ENCODE results near the gene USP32. TPM values are rescaled to one million over a fixed set of nuclear protein-coding genes. Genes with fewer than 3 reads are reported as not detected.
"Not testable (repeated sequence)": the region's sequence is repeated elsewhere in the genome, so short reads cannot be mapped to it uniquely, and the experiment has no call there.

Gene USP32
- total RNA-seq, 4 donors from 2014 or later = 29.1 to 74.1 (median 42.5) TPM

GRCh38 chr17:60194141-60194540 lies 197.8 kb downstream of the USP32 start:
- H3K4me3 ChIP-seq; H3K27me3 ChIP-seq; intact Hi-C loops (cut with DNase I); H3K4me1 ChIP-seq; H3K9me3 ChIP-seq; H3K27ac ChIP-seq; DNase-seq: not testable (repeated sequence)
- peaks cover 8 to 100% (median 13%) of the 10 kb centered on the region in 3 donors for H3K36me3 ChIP-seq
- WGBS, 2 donors = 92 to 97% methylated on average over 4 of the region's 4 CpGs

DNA sequence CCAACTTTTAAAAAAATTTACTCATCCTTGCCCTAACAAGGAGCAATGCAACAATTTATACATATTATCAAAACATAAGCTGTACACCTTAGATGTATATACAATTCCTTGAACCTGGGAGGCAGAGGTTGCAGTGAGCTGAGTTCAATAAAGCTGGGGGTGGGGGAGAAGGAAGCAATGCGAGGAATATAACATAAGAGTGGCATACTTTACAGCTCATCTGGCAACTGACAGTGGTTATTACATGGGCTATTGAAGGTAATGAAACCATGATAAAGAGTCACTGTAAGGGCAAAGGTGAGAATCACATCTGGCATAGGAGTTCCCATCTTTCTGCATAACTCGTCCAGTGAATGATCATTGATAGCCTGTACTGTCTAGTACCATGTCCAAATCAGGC lies 198.5 kb downstream of the USP32 start:
- no peak for TF ChIP-seq POLR2A (IDR thresholded peaks at IDR 0.05)
- TF ChIP-seq, protein P1, sequence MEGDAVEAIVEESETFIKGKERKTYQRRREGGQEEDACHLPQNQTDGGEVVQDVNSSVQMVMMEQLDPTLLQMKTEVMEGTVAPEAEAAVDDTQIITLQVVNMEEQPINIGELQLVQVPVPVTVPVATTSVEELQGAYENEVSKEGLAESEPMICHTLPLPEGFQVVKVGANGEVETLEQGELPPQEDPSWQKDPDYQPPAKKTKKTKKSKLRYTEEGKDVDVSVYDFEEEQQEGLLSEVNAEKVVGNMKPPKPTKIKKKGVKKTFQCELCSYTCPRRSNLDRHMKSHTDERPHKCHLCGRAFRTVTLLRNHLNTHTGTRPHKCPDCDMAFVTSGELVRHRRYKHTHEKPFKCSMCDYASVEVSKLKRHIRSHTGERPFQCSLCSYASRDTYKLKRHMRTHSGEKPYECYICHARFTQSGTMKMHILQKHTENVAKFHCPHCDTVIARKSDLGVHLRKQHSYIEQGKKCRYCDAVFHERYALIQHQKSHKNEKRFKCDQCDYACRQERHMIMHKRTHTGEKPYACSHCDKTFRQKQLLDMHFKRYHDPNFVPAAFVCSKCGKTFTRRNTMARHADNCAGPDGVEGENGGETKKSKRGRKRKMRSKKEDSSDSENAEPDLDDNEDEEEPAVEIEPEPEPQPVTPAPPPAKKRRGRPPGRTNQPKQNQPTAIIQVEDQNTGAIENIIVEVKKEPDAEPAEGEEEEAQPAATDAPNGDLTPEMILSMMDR (IDR thresholded peaks at IDR 0.05) = no peak
- Histone ChIP-seq H3K4me1 (no peaks in the 10 kb centered on the region), H3K36me3 (peaks cover 8 to 100% (median 13%) of the 10 kb centered on the region in 3 donors), H3K27ac (no peak overlapping the region), H3K27me3 (no peaks in the 10 kb centered on the region), H3K9me3 (no peaks in the 10 kb centered on the region), H3K4me3 (no peak overlapping the region)
- intact Hi-C loops (cut with DNase I) = no loop called here
- 91 to 95% methylated on average over 2 of the region's 2 CpGs for WGBS, 2 donors
- no peak for DNase-seq

DNA sequence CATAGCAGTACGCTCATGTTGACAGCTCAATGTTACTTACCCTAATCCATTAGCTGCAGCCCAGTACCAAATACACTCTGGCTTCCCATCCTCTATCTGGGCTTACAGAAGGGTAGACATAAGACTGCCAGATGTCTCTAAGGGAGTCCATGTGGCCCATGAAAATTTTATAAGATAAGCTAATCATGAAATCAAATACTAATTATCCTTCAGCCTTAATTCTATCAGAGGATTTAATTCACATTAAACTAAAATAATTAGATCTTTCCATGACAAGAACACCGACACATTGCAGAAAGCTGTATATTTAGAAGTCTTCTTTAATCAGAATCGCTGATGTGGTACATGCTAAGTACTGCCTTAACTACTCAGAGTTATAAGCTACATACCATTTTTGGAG lies 198.9 kb downstream of the USP32 start:
- H3K27me3 ChIP-seq; H3K27ac ChIP-seq; DNase-seq; H3K4me1 ChIP-seq; H3K4me3 ChIP-seq; intact Hi-C loops (cut with DNase I); H3K9me3 ChIP-seq: not testable (repeated sequence)
- peaks cover 8 to 100% (median 12%) of the 10 kb centered on the region in 3 donors for H3K36me3 ChIP-seq
- WGBS, 2 donors = 91 to 96% methylated on average over 3 of the region's 3 CpGs

DNA sequence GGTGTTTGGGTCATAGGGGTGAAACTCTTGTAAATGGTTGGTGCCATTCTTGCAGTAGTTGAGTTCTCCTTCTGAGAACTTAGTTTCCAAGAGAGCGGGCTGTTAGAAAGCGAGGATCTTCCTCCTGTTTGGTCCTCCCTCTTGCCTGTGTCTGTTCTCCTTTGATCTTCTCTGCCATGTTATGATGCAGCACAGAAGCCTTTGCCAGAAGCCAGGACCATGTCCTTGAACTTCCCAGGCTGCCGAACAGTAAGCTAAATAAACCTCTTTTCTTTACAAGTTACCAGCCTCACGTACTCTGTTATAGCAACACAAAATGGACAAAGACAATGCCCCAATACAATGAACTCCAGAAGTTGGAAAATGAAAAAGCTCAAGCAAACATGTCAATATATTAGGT lies 201.9 kb downstream of the USP32 start:
- H3K27ac ChIP-seq; H3K4me1 ChIP-seq; intact Hi-C loops (cut with DNase I); DNase-seq; H3K27me3 ChIP-seq; H3K9me3 ChIP-seq; H3K4me3 ChIP-seq: not testable (repeated sequence)
- WGBS, 2 donors = 90 to 97% methylated on average over 4 of the region's 4 CpGs
- H3K36me3 ChIP-seq = peaks cover 3 to 100% (median 10%) of the 10 kb centered on the region in 3 donors

- no peak overlapping the region for H3K27ac ChIP-seq
- no peak for TF ChIP-seq POLR2A (IDR thresholded peaks at IDR 0.05)
- TF ChIP-seq, protein P1 (IDR thresholded peaks at IDR 0.05) = no peak
- H3K9me3 ChIP-seq = no peaks in the 10 kb centered on the region
- no peak for DNase-seq
- H3K4me3 ChIP-seq = no peak overlapping the region
- intact Hi-C loops (cut with DNase I) = no loop called here
- H3K27me3 ChIP-seq = no peaks in the 10 kb centered on the region
- no peaks in the 10 kb centered on the region for H3K4me1 ChIP-seq
- 87 to 88% methylated on average over 4 of the region's 4 CpGs for WGBS, 2 donors
- peaks cover 0 to 100% (median 12%) of the 10 kb centered on the region in 3 donors for H3K36me3 ChIP-seq
Observed at GRCh38 chr17:60188759-60189158, 203.2 kb downstream of the USP32 start.

- H3K9me3 ChIP-seq; intact Hi-C loops (cut with DNase I); H3K4me1 ChIP-seq; H3K4me3 ChIP-seq; H3K27ac ChIP-seq; DNase-seq; H3K27me3 ChIP-seq: not testable (repeated sequence)
- WGBS, 2 donors = 73 to 82% methylated on average over 7 of the region's 7 CpGs
- H3K36me3 ChIP-seq = peaks cover 0 to 100% (median 10%) of the 10 kb centered on the region in 3 donors
Observed at GRCh38 chr17:60186846-60187745, 204.8 kb downstream of the USP32 start.

GRCh38 chr17:60186372-60186771 lies 205.6 kb downstream of the USP32 start:
- DNase-seq; H3K27ac ChIP-seq; H3K4me1 ChIP-seq; H3K9me3 ChIP-seq; H3K4me3 ChIP-seq; H3K27me3 ChIP-seq; intact Hi-C loops (cut with DNase I): not testable (repeated sequence)
- WGBS, 2 donors = 83 to 89% methylated on average over 1 of the region's 1 CpG
- peaks cover 0 to 100% (median 10%) of the 10 kb centered on the region in 3 donors for H3K36me3 ChIP-seq

- H3K27ac ChIP-seq; H3K4me1 ChIP-seq; DNase-seq; intact Hi-C loops (cut with DNase I); H3K4me3 ChIP-seq; H3K9me3 ChIP-seq; H3K27me3 ChIP-seq: not testable (repeated sequence)
- 92 to 100% methylated on average over 1 of the region's 1 CpG for WGBS, 2 donors
- peaks cover 0 to 92% (median 6%) of the 10 kb centered on the region in 3 donors for H3K36me3 ChIP-seq
Observed at GRCh38 chr17:60180380-60180779, 211.6 kb downstream of the USP32 start.

DNA sequence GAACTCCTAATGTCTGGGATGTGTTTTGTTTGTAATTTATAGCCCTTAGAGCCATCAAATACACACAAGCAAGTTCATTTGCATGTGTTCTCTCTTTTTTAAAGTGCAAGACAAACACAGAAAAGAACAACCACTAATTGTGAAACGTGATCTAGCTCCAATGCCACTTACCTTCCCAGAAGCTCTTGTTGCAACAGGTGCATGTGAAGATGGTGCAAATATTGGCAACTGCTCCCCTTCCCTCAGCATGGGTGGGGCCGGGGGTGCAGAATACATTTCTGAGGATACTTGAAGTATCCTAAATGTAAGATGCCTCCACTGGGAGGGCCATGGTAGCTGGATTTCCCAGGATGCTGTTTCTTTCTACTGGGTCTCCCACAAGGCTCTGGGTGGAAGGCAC lies 213.8 kb downstream of the USP32 start:
- H3K4me3 ChIP-seq; H3K27me3 ChIP-seq; DNase-seq; H3K9me3 ChIP-seq; H3K27ac ChIP-seq; H3K4me1 ChIP-seq; intact Hi-C loops (cut with DNase I): not testable (repeated sequence)
- 74 to 75% methylated on average over 1 to 2 of the region's 2 CpGs for WGBS, 2 donors
- H3K36me3 ChIP-seq = peaks cover 0 to 70% (median 0%) of the 10 kb centered on the region in 3 donors

- H3K4me3 ChIP-seq; H3K4me1 ChIP-seq; DNase-seq; intact Hi-C loops (cut with DNase I); H3K9me3 ChIP-seq; H3K27me3 ChIP-seq; H3K27ac ChIP-seq: not testable (repeated sequence)
- 98 to 100% methylated on average over 3 to 4 of the region's 5 CpGs for WGBS, 2 donors
- peaks cover 0 to 56% (median 0%) of the 10 kb centered on the region in 3 donors for H3K36me3 ChIP-seq
Observed at GRCh38 chr17:60176763-60177162, 215.2 kb downstream of the USP32 start.

GRCh38 chr17:60174767-60175166 lies 217.2 kb downstream of the USP32 start:
- H3K9me3 ChIP-seq; H3K27ac ChIP-seq; DNase-seq; H3K4me1 ChIP-seq; H3K4me3 ChIP-seq; H3K27me3 ChIP-seq; intact Hi-C loops (cut with DNase I): not testable (repeated sequence)
- H3K36me3 ChIP-seq = peaks cover 0 to 36% (median 0%) of the 10 kb centered on the region in 3 donors
- 91 to 93% methylated on average over 6 of the region's 6 CpGs for WGBS, 2 donors
